Neuronal stem cell (in vitro differentiated cells): ENCODE results near the gene ATG4A.

ENCODE experiments used
- DNase-seq: peaks from one replicate; pipeline ENCODE4 v3.0.0-alpha.2; 2013; ENCODE audit warnings: low spot score
- H2AFZ ChIP-seq: one replicate; pipeline ENCODE4 v1.6.1; 2013; ENCODE audit warnings: mild to moderate bottlenecking, low read length, inconsistent platforms
- H2AK5ac ChIP-seq: 2 replicates; pipeline ENCODE4 v1.6.1; 2013; ENCODE audit warnings: low read depth, mild to moderate bottlenecking, inconsistent platforms, low read length, moderate library complexity, mixed read lengths
- H2BK120ac ChIP-seq: 2 replicates; pipeline ENCODE4 v1.6.1; 2013; ENCODE audit warnings: low read depth, mild to moderate bottlenecking, inconsistent platforms, low read length, moderate library complexity, mixed read lengths
- H2BK12ac ChIP-seq: one replicate; pipeline ENCODE4 v1.6.1; 2013; ENCODE audit warnings: low read length, inconsistent platforms
- H2BK15ac ChIP-seq: 2 replicates; pipeline ENCODE4 v1.6.1; 2013; ENCODE audit warnings: mild to moderate bottlenecking, low read length, inconsistent platforms, mixed read lengths
- H2BK5ac ChIP-seq: one replicate; pipeline ENCODE4 v1.6.1; 2013; ENCODE audit warnings: inconsistent platforms, mild to moderate bottlenecking, low read length, moderate library complexity
- H3K14ac ChIP-seq: one replicate; pipeline ENCODE4 v1.6.1; 2013; ENCODE audit warnings: low read length, inconsistent platforms
- H3K18ac ChIP-seq: 2 replicates; pipeline ENCODE4 v1.6.1; 2013; ENCODE audit warnings: low read length, inconsistent platforms
- H3K23ac ChIP-seq: 2 replicates; pipeline ENCODE4 v1.6.1; 2013; ENCODE audit warnings: low read depth, mild to moderate bottlenecking, mixed read lengths, low read length, inconsistent platforms; ENCODE audit not compliant: poor library complexity
- H3K27ac ChIP-seq: replicated peaks from 3 replicates; pipeline ENCODE4 v1.5.1; 2013; ENCODE audit warnings: low read length, inconsistent platforms
- H3K27me3 ChIP-seq, 3 experiments: 2 replicates each; pipeline ENCODE4 v1.6.1; 2013; ENCODE audit warnings: low read length in 3 of 3, mild to moderate bottlenecking in 2 of 3, inconsistent platforms in 1 of 3, low read depth in 1 of 3, mixed read lengths in 1 of 3, moderate library complexity in 1 of 3; ENCODE audit not compliant: control insufficient read depth in 3 of 3, insufficient read depth in 3 of 3
- H3K36me3 ChIP-seq, 2 donors: replicated peaks in 1 of 2; 2 replicates each; pipeline ENCODE4 v1.6.1; 2013; ENCODE audit warnings: low read length in 2 of 2; ENCODE audit not compliant: control insufficient read depth in 2 of 2, insufficient read depth in 2 of 2
- H3K4ac ChIP-seq: 2 replicates; pipeline ENCODE4 v1.6.1; 2013; ENCODE audit warnings: inconsistent platforms, mild to moderate bottlenecking, low read length, moderate library complexity
- H3K4me1 ChIP-seq, 2 donors: 1 replicate in 1 of 2; 2 replicates in 1 of 2; pipeline ENCODE4 v1.6.1; 2013; ENCODE audit warnings: low read length in 2 of 2, low read depth in 1 of 2; ENCODE audit not compliant: control insufficient read depth in 2 of 2, insufficient read depth in 1 of 2
- H3K4me2 ChIP-seq: one replicate; pipeline ENCODE4 v1.6.1; 2013; ENCODE audit warnings: mild to moderate bottlenecking, low read length, inconsistent platforms; ENCODE audit not compliant: insufficient read depth, poor library complexity, severe bottlenecking
- H3K4me3 ChIP-seq, 2 donors: 2 replicates each; pipeline ENCODE4 v1.5.1; 2013; ENCODE audit warnings: low read length in 2 of 2, mild to moderate bottlenecking in 2 of 2, inconsistent platforms in 1 of 2, moderate library complexity in 1 of 2
- H3K79me1 ChIP-seq: one replicate; pipeline ENCODE4 v1.6.1; 2013; ENCODE audit warnings: low read depth, mild to moderate bottlenecking, inconsistent platforms, low read length, moderate library complexity
- H3K9ac ChIP-seq: one replicate; pipeline ENCODE4 v1.6.1; 2013; ENCODE audit warnings: mild to moderate bottlenecking, low read depth, low read length, inconsistent platforms; ENCODE audit not compliant: poor library complexity
- H3K9me3 ChIP-seq, 2 donors: replicated peaks in 1 of 2; 2 replicates each; pipeline versions ENCODE3 to v1.6.1; 2013; ENCODE audit warnings: low read length in 2 of 2, mild to moderate bottlenecking in 2 of 2, inconsistent platforms in 1 of 2, low read depth in 1 of 2, mixed read lengths in 1 of 2, moderate library complexity in 1 of 2; ENCODE audit not compliant: control insufficient read depth in 2 of 2, insufficient read depth in 1 of 2
- H4K8ac ChIP-seq: one replicate; pipeline ENCODE4 v1.6.1; 2013; ENCODE audit warnings: low read depth, mild to moderate bottlenecking, inconsistent platforms, low read length, moderate library complexity
- H4K91ac ChIP-seq: one replicate; pipeline ENCODE4 v1.6.1; 2013; ENCODE audit warnings: low read length, low read depth, mild to moderate bottlenecking, inconsistent platforms; ENCODE audit not compliant: poor library complexity
- WGBS, 2 donors: extraction: QIAGEN DNeasy Blood & Tissue Kit; methylation state at CpG; one replicate each; pipeline ENCODE4 v1.1.7; 2013; ENCODE audit warnings: missing lambda C conversion rate in 2 of 2, mixed read lengths in 1 of 2; ENCODE audit not compliant: insufficient read length in 2 of 2, insufficient replicate concordance in 1 of 2; ENCODE audit errors: extremely low coverage in 2 of 2; 5-methylcytosine and 5-hydroxymethylcytosine counted together

ATG4A gene

GRCh38 chrX:108199041-108199440 lies 107.5 kb downstream of the ATG4A start:
- no peak overlapping the region for H3K4me2 ChIP-seq
- H3K27me3 ChIP-seq = no peaks in the 10 kb centered on the region
- H2BK5ac ChIP-seq = no peak overlapping the region
- H3K4me1 ChIP-seq = no peaks in the 10 kb centered on the region
- no peak overlapping the region for H4K91ac ChIP-seq
- DNase-seq = no peak
- H3K4me3 ChIP-seq = no peak overlapping the region
- H3K79me1 ChIP-seq = no peaks in the 10 kb centered on the region
- no peak overlapping the region for H2BK120ac ChIP-seq
- no peak overlapping the region for H3K27ac ChIP-seq
- WGBS, 2 donors = no CpG with 5 or more reads among the region's 2 CpGs
- no peak overlapping the region for H3K9ac ChIP-seq
- no peak overlapping the region for H2BK12ac ChIP-seq
- H4K8ac ChIP-seq = no peak overlapping the region
- no peak overlapping the region for H2AK5ac ChIP-seq
- no peak overlapping the region for H3K4ac ChIP-seq
- no peak overlapping the region for H3K14ac ChIP-seq
- no peaks in the 10 kb centered on the region for H3K36me3 ChIP-seq
- H2BK15ac ChIP-seq = no peak overlapping the region
- no peak overlapping the region for H3K18ac ChIP-seq
- no peaks in the 10 kb centered on the region for H3K9me3 ChIP-seq
- H3K23ac ChIP-seq = no peak overlapping the region
- no peak overlapping the region for H2AFZ ChIP-seq

- DNase-seq = no peak
- no CpG with 5 or more reads among the region's 4 CpGs for WGBS, 2 donors
- Histone ChIP-seq H3K79me1 (no peaks in the 10 kb centered on the region), H3K9me3 (no peaks in the 10 kb centered on the region), H2BK12ac (no peak overlapping the region), H2BK120ac (no peak overlapping the region), H3K23ac (no peak overlapping the region), H2AFZ (no peak overlapping the region), H4K8ac (no peak overlapping the region), H3K18ac (no peak overlapping the region), H4K91ac (no peak overlapping the region), H3K9ac (no peak overlapping the region), H2AK5ac (no peak overlapping the region), H2BK5ac (no peak overlapping the region), H3K14ac (no peak overlapping the region), H3K4me1 (no peaks in the 10 kb centered on the region), H3K27ac (no peak overlapping the region), H2BK15ac (no peak overlapping the region), H3K4ac (no peak overlapping the region), H3K27me3 (no peaks in the 10 kb centered on the region), H3K36me3 (no peaks in the 10 kb centered on the region), H3K4me3 (no peak overlapping the region), H3K4me2 (no peak overlapping the region)
These were observed 108.1 kb downstream of the ATG4A start for GRCh38 chrX:108199691-108200090.

- H3K4me2 ChIP-seq = no peak overlapping the region
- no peak overlapping the region for H2BK15ac ChIP-seq
- no peaks in the 10 kb centered on the region for H3K9me3 ChIP-seq
- H3K23ac ChIP-seq = no peak overlapping the region
- no peak overlapping the region for H3K4me3 ChIP-seq
- H2BK120ac ChIP-seq = no peak overlapping the region
- no peak for DNase-seq
- peaks cover under 1 to 2% of the 10 kb centered on the region in 2 donors for H3K4me1 ChIP-seq
- no peak overlapping the region for H4K91ac ChIP-seq
- no peak overlapping the region for H3K14ac ChIP-seq
- H3K4ac ChIP-seq = no peak overlapping the region
- H2BK5ac ChIP-seq = no peak overlapping the region
- H3K36me3 ChIP-seq = no peaks in the 10 kb centered on the region
- no peak overlapping the region for H2AFZ ChIP-seq
- no peak overlapping the region for H4K8ac ChIP-seq
- no peak overlapping the region for H3K27ac ChIP-seq
- no peak overlapping the region for H2BK12ac ChIP-seq
- H3K79me1 ChIP-seq = no peaks in the 10 kb centered on the region
- no peak overlapping the region for H3K9ac ChIP-seq
- no peak overlapping the region for H2AK5ac ChIP-seq
- no CpG with 5 or more reads among the region's 3 CpGs for WGBS, 2 donors
- no peak overlapping the region for H3K18ac ChIP-seq
- no peaks in the 10 kb centered on the region for H3K27me3 ChIP-seq
These were observed 112.0 kb downstream of the ATG4A start for GRCh38 chrX:108203540-108203939.
